Central memory CD8-positive, alpha-beta T cell (primary cell): ENCODE data around the gene CCDC9B.

Experiments used
- ATAC-seq: fragments of 150-1000 bp; cut with Tn5 transposase; replicated peaks from 2 replicates; pipeline ENCODE4 v1.10.0; 2022; ENCODE audit warnings: mild to moderate bottlenecking, moderate FRiP score, moderate number of reproducible peaks; ENCODE audit not compliant: poor library complexity, severe bottlenecking; ENCODE audit errors: extremely low read depth
- DNase-seq, 2 donors: peaks; one replicate each; pipeline ENCODE4 v3.0.0; 2021; ENCODE audit warnings: low spot score in 2 of 2
- H3K27ac Mint-ChIP-seq: one replicate; pipeline ENCODE4 v1.8.0; 2022; ENCODE audit warnings: low read depth, mild to moderate bottlenecking, moderate library complexity, mixed read lengths
- H3K27me3 Mint-ChIP-seq: one replicate; pipeline ENCODE4 v1.8.0; 2022; ENCODE audit warnings: mixed read lengths
- H3K36me3 Mint-ChIP-seq: one replicate; pipeline ENCODE4 v1.8.0; 2022; ENCODE audit warnings: mild to moderate bottlenecking, moderate library complexity, mixed read lengths; ENCODE audit not compliant: insufficient read depth
- H3K4me1 Mint-ChIP-seq: one replicate; pipeline ENCODE4 v1.8.0; 2022; ENCODE audit warnings: mixed read lengths
- H3K4me3 Mint-ChIP-seq: one replicate; pipeline ENCODE4 v1.8.0; 2022; ENCODE audit warnings: mild to moderate bottlenecking, moderate library complexity, mixed read lengths
- H3K9me3 Mint-ChIP-seq: one replicate; pipeline ENCODE4 v1.8.0; 2022; ENCODE audit warnings: mixed read lengths

The CCDC9B gene

DNA sequence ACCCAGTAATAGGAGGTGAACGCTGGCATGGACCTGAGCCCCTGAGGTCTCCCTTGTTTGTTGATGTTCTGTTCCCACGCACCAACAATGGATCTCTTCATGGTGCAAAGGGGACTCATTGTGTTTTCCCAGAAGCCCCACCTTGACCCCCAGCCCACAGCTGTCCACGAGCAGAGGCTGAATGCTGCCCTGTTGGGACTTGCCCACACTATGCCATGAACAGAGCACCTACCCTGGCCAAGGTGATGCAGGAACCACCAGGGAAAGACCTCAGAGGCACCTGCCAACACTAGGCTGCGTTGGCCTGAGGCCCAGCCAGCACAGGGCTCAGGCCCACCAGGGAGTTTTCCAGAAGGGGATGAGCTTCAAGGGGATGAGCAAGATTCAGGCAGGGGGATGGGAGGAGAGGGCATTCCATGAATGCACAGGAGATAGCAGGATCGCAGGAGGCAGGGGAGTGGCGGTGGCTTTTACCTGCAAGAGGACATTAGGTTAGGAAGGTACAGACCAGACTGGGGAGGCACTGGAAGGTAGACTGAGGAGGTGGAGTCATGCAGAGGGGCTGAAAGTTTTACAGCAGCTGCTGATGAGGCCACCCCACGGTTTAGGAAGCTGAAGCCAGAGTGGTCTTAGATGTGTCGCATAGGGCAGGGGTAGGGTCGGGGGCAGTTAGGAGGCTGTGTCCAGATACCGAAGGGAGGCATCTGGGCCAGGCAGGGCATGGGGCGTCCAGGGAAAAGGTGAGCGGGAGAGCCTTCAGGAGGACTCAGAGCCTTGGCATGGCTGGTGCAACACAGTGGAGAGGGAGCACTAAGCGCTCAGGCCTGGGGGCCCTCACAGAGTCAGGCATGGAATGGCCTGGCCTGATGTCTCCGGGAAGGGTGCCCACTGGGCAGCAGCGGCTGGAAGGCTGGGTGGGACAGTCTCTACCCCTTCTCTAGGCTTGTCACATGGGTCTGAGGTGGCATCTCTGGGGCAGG, 6.1 kb upstream of the CCDC9B start:
- peaks cover 2% of the 10 kb centered on the region for H3K36me3 Mint-ChIP-seq
- H3K4me1 Mint-ChIP-seq: peaks cover 5% of the 10 kb centered on the region
- H3K9me3 Mint-ChIP-seq: no peaks in the 10 kb centered on the region
- no peak overlapping the region for H3K27ac Mint-ChIP-seq
- H3K27me3 Mint-ChIP-seq: no peaks in the 10 kb centered on the region
- DNase-seq (no peak), ATAC-seq (no peak)
- H3K4me3 Mint-ChIP-seq: no peak overlapping the region

DNA sequence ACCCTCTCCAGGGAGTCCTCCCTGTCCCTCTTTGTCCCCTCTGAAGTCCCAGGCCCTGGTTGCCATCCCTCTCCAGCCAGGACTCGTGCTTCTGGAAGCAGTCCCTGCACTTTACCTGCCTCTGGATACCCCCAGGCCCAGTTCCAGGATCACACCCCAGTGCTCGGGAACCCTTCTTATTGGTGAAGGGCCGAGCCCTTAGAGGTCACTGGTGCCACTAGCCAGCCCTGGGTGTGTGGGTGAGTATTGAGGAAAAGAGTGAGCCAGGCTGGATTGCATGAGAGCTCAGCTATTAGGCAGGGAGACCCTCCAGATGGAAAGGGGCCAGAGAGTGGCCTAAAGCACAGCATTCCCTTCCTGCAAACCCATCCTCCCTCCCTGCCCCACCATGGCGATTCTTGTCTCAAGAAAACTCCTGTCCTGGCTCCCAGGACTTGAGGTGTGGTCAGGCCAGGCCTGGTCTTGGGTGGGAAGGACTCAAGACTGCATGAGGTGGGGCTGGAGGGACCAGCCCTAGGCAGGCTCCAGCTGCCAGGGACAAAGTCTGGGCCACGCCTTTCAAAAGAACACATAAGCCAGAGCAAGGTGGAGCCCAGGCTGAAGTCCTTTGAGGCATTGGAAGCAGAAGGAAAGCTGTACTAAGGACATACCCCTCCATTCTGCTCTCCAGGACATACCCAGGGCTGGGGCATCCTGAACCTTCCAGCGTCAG, 5.3 kb upstream of the CCDC9B start:
- H3K27me3 Mint-ChIP-seq: no peaks in the 10 kb centered on the region
- ATAC-seq: no peak
- no peaks in the 10 kb centered on the region for H3K9me3 Mint-ChIP-seq
- H3K27ac Mint-ChIP-seq: no peak overlapping the region
- H3K4me3 Mint-ChIP-seq: no peak overlapping the region
- H3K4me1 Mint-ChIP-seq: peaks cover 5% of the 10 kb centered on the region
- peaks cover 2% of the 10 kb centered on the region for H3K36me3 Mint-ChIP-seq
- no peak for DNase-seq

DNA sequence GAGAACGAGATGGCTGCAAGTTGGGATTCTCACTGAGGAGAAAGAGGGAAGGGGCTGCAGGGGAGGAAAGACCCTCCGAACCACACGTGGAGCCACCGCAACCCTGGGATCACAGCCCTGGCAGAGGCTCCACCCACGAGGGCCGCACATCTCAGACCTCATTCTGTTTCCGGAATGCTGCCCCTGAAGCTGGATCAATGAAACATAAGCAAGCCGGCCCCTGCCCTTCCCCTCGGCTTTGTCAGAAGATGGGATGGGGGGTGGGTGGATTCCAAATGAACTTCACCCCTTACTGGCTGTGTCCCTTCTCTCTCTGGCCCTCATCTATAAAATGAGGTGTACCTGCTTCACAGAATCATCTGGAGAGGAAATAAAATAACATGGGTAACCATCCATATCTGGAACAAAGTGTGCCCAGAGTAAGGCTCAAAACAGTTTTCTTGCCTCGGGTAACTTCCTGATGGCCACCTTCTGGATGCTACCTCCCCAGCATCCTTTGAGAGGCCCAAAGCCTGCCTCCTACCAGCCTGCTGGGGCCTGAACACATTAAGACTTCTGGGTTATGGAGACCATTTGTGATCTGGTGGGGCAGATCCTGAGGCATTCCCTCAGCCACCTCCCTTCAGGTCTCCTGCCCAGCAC, 4.6 kb upstream of the CCDC9B start:
- no peak for ATAC-seq
- DNase-seq: no peak
- H3K27me3 Mint-ChIP-seq: no peaks in the 10 kb centered on the region
- peaks cover 2% of the 10 kb centered on the region for H3K36me3 Mint-ChIP-seq
- H3K27ac Mint-ChIP-seq: no peak overlapping the region
- H3K4me3 Mint-ChIP-seq: no peak overlapping the region
- peaks cover 5% of the 10 kb centered on the region for H3K4me1 Mint-ChIP-seq
- no peaks in the 10 kb centered on the region for H3K9me3 Mint-ChIP-seq

DNA sequence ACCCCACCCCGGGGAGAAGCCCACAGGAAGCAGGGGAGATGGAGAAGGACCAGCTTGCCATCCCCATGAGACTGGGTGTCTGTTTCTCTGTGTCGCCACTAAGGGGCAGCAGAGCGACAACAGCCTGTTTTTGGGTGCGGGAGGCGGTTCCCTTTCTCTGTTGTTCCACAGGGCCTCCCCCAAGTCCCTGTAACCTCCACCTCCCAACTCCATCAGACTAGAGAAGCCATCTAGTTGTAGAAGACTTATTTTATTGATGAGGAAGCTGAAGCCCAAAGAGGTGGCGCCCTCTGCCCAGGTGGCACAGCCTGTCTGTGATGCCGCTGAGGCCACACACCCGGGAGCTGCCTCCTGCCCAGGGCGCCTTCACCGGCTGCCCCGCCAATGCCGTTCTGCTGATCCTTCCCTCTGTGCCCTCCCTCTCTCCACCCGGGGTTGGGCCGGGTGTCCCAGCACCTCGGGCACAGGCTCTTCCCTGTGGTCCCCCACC, 3.9 kb upstream of the CCDC9B start:
- peak; percentile 54 to 58 for DNase-seq
- Mint-ChIP-seq H3K4me3 (no peak overlapping the region), H3K36me3 (peaks cover 2% of the 10 kb centered on the region), H3K4me1 (peaks cover 5% of the 10 kb centered on the region), H3K27me3 (no peaks in the 10 kb centered on the region), H3K27ac (no peak overlapping the region), H3K9me3 (no peaks in the 10 kb centered on the region)
- no peak for ATAC-seq

DNA sequence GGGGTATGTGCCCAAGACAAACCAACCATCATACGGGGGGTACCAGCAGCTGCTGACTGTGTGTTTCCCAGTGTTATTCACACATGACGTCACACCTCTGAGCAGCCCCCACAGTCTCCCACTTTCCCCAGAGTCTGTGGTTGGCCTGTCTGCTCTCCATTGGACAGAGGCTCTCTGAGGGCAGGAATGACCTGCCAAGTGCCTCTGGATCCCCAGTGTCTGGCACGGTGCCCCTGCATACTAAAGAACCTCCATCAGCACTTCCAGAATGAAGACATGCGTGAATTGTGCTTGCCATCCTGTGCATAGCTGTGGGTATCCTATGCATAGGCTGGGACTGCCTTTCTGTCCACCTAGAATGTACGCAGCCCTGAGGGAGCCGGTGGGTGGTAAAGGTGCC, 3.5 kb upstream of the CCDC9B start:
- no peak overlapping the region for H3K27ac Mint-ChIP-seq
- no peak overlapping the region for H3K4me3 Mint-ChIP-seq
- H3K4me1 Mint-ChIP-seq: peaks cover 5% of the 10 kb centered on the region
- no peak for ATAC-seq
- H3K27me3 Mint-ChIP-seq: no peaks in the 10 kb centered on the region
- DNase-seq: no peak
- H3K9me3 Mint-ChIP-seq: no peaks in the 10 kb centered on the region
- peaks cover 2% of the 10 kb centered on the region for H3K36me3 Mint-ChIP-seq

DNA sequence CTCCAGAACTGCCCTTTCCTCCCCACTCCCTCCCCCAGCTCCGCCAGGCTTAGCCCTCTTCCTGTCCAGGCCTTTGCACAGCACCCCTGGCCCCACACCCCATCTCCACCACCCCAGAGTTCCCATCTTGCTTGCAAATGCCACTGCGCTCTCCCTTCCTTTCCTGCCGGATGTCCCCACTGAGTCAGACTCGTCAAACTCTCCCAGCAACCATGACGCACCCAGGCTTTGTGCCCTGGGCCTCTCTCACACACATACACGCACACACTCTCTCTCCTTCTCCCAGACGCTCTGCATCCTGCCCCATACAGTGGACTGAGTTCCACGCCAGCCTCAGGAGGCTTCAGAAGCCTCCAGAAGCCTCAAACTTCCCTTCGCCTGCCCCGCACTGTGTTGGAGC, 2.8 kb upstream of the CCDC9B start:
- H3K4me1 Mint-ChIP-seq: peaks cover 3% of the 10 kb centered on the region

DNA sequence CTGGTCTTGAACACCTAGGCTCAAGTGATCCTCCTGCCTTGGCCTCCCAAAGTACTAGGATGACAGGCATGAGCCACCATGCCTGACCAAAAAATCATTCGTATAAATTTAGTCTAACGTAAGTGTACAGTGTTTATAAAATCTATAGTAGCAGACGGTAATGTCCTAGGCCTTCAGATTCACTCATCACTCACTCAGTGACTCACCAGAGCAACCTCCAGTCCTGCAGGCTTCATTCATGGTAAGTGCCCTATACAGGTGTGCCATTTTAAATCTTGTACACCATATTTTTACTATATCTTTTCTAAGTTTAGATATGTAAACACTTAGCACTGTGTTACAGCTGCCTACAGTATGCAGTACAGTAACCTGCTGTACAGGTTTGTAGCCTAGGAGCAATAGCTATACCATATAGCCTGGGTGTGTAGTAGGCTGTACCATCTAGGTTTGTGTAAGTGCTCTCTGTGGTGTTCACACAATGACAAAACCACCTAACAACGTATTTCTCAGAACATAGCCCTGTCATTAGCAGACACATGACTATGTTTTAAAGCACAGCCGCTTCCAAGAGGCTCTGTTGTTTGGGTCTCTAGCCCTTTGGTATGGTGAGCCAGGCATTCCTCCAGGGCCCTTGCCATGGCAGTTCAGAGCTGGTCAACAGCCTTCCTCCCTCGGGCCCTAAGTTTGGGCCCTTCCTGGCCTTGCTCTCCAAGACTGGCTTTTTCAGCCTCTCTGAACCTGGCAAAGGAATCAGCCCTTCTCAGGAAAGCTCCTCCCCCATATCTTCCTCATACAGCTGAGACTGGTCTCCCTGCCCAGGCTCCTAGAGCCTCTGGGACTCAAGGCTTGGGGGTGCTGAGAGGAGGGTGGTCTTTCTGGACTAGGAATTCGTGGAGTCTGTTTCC, 1.9 kb upstream of the CCDC9B start:
- no peaks in the 10 kb centered on the region for H3K36me3 Mint-ChIP-seq

More for the DNA sequence above, 2.8 kb upstream of the CCDC9B start:
- Mint-ChIP-seq H3K9me3 (no peaks in the 10 kb centered on the region), H3K36me3 (peaks cover 1% of the 10 kb centered on the region), H3K27me3 (no peaks in the 10 kb centered on the region), H3K4me3 (no peak overlapping the region), H3K27ac (no peak overlapping the region)
- DNase-seq (no peak), ATAC-seq (no peak)

DNA sequence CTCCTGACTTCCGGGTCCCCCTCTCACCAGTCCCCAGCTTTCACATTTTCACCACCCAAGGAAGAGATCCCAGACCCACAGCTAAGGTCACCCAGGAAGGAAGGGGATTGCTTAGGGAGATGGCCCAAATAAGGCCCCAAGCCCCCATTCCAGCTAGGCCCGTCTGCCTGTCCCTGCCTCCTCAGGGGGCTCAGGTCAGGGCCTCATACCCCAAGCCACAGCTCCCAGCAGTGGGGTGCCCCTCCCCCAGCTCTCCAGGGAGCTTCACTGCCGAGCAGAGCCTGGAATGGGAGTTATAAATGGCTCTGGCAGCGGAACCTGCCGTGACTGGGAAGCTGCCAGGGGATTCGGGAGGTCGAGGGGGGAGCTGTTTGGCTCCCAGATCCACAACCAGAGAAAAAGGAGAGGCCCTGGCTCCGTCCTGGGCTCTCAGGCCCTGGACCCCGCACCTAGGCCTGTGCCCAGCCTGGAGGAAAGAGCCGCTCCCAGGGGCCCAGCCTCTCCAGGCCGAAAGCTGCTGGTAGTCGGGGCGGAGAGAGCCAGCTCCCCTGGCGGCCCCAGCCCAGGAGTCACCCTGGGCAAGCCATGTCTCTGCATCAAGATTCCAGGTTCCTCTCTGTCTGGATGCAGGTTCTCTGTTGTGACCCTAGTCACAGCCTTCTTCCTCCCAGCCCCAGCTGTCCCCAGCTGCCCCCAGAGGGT, 550 bp downstream of the CCDC9B start:
- no peak for DNase-seq
- Mint-ChIP-seq H3K9me3 (no peaks in the 10 kb centered on the region), H3K4me3 (no peak overlapping the region), H3K36me3 (no peaks in the 10 kb centered on the region), H3K27me3 (no peaks in the 10 kb centered on the region), H3K27ac (no peak overlapping the region), H3K4me1 (peaks cover 8% of the 10 kb centered on the region)
- ATAC-seq: no peak

More for the DNA sequence above, 1.9 kb upstream of the CCDC9B start:
- Mint-ChIP-seq H3K4me1 (peaks cover 8% of the 10 kb centered on the region), H3K27me3 (no peaks in the 10 kb centered on the region), H3K9me3 (no peaks in the 10 kb centered on the region), H3K27ac (no peak overlapping the region), H3K4me3 (no peak overlapping the region)
- DNase-seq: no peak
- ATAC-seq: no peak

DNA sequence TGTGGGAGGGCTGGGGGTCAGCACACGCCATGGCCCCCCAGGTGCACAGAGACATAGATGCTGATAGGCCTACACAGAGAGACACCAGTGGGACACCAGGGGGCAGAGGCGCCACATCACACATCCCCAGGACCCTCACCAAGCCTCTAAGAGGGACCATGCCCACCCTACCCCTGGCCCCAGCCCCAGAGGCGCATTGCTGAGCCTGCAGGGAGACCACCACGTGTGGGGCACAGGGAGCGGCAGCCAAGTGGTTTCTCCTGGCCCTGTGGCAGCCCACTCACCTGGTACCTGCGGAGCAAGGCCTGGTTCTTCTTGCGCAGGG, 1.2 kb downstream of the CCDC9B start:
- Mint-ChIP-seq H3K4me1 (peaks cover 8% of the 10 kb centered on the region), H3K4me3 (no peak overlapping the region), H3K36me3 (no peaks in the 10 kb centered on the region), H3K27ac (no peak overlapping the region), H3K27me3 (no peaks in the 10 kb centered on the region), H3K9me3 (no peaks in the 10 kb centered on the region)
- ATAC-seq: no peak
- no peak for DNase-seq

DNA sequence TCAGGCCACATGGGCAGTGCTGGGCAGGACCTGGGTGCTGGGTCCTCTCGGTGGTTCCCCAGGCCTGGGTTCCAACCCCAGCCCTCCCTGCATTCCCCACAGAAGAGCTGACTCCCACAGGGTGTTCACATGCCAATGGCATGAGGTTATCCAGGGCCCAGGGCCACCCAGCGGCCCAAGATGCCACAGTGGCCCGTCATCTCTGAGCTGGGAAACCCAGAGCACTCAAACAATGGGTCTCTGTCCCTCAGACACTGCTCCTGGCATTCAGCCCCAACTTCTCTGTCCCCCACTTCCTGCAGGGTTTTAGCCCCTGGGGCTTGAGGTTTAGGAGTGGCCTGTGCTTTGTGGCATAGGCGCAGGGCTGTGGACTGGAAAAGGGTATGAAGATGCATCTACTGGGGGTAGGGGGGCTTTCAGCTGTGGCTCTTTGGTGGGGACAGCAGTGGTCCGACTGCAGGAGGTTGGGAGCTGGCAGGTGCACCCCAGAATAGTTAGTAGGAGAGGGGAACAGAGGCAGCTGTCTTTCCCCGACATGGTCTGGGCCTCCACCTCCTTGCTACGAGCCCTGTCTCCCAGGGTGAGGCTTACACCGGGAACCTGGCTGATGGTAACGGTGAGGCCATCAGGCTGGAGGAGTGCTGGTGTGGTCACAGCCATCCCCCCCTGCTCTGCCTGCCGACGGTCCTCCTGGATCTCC, 1.7 kb downstream of the CCDC9B start:
- Mint-ChIP-seq H3K4me3 (no peak overlapping the region), H3K27ac (no peak overlapping the region), H3K27me3 (no peaks in the 10 kb centered on the region), H3K9me3 (no peaks in the 10 kb centered on the region), H3K36me3 (no peaks in the 10 kb centered on the region), H3K4me1 (peaks cover 8% of the 10 kb centered on the region)
- ATAC-seq (no peak), DNase-seq (no peak)

DNA sequence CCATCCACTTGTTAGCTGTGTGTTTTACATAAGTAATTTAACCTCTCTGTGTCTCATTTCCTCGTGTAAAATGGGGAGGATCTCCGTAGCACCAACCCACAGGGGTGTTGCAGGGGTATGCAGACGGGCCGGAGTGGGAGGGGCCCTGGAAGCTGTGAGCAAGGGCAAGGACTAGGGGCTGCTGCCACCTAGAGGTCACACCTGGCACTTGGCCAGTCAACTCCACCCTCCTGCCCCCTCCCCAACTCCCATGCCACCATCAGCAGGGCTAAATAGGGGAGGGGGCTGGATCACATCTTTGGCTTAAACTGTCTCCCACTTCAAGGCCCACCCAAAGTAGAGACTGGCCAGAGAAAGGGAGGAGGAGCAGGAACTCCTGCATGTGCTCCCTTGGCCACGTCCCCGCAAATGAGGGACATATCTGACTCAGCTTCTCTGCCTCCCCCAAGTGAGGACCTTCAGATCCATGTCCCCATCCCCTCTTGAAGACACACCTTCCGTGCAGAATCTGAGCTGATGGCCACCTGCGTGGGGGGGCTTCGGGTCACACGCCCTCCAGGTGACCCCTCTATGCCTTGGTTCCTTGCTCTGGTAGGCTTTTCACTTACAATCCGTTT, 2.6 kb downstream of the CCDC9B start:
- peak; percentile 73 for ATAC-seq
- no peaks in the 10 kb centered on the region for H3K36me3 Mint-ChIP-seq
- DNase-seq: peak; percentile 51 to 53
- H3K27ac Mint-ChIP-seq: no peak overlapping the region
- H3K27me3 Mint-ChIP-seq: no peaks in the 10 kb centered on the region
- H3K4me1 Mint-ChIP-seq: peaks cover 8% of the 10 kb centered on the region
- no peak overlapping the region for H3K4me3 Mint-ChIP-seq
- no peaks in the 10 kb centered on the region for H3K9me3 Mint-ChIP-seq
